ENCODE results near the gene IGFBP4.

Gene IGFBP4

GRCh38 chr17:40466298-40466971 lies 23.2 kb downstream of the IGFBP4 start:
- in situ Hi-C loops (cut with HindIII; ENCODE audit: low sequenced_read_pairs), result no loop called here
- H3K4me3 ChIP-seq (ENCODE audit: low read depth, low read length), result no peak overlapping the region
- no peak for TF ChIP-seq CTCF (IDR thresholded peaks at IDR 0.05; ENCODE audit: low read depth, low read length, missing control alignments)
- DNase-seq (ENCODE audit: low read depth), result no peak

GRCh38 chr17:40467281-40467867 lies 24.1 kb downstream of the IGFBP4 start:
- no peak for TF ChIP-seq CTCF (IDR thresholded peaks at IDR 0.05; ENCODE audit: low read depth, low read length, missing control alignments)
- no peak overlapping the region for H3K4me3 ChIP-seq (ENCODE audit: low read depth, low read length)
- no peak for DNase-seq (ENCODE audit: low read depth)
- in situ Hi-C loops (cut with HindIII; ENCODE audit: low sequenced_read_pairs), result no loop called here

DNA sequence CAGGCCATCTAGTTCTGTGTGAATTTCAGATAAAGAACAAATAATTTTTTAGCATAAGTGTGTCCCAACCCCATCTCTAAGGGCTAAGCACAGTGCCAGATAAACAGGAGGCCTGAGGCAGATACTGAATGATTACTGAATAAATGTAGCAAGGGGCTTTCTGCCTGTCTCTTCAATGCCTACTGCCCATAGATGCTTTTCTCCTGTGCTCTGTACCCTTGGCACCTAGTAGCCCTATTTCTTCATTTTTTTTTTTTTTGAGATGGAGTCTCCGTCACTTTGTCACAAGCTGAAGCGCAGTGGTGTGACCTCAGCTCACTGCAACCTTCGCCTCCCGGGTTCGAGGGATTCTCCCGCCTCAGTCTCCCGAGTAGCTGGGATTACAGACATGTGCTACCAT lies 25.3 kb downstream of the IGFBP4 start:
- no peak overlapping the region for H3K4me3 ChIP-seq (ENCODE audit: low read depth, low read length)
- no peak for TF ChIP-seq CTCF (IDR thresholded peaks at IDR 0.05; ENCODE audit: low read depth, low read length, missing control alignments)
- DNase-seq (ENCODE audit: low read depth), result no peak
- in situ Hi-C loops (cut with HindIII; ENCODE audit: low sequenced_read_pairs), result no loop called here

GRCh38 chr17:40469805-40470675 lies 26.8 kb downstream of the IGFBP4 start:
- no peak for DNase-seq (ENCODE audit: low read depth)
- in situ Hi-C loops (cut with HindIII; ENCODE audit: low sequenced_read_pairs), result no loop called here
- no peak overlapping the region for H3K4me3 ChIP-seq (ENCODE audit: low read depth, low read length)
- TF ChIP-seq CTCF (IDR thresholded peaks at IDR 0.05; ENCODE audit: low read depth, low read length, missing control alignments), result no peak

- H3K4me3 ChIP-seq (ENCODE audit: low read depth, low read length), result no peak overlapping the region
- TF ChIP-seq CTCF (IDR thresholded peaks at IDR 0.05; ENCODE audit: low read depth, low read length, missing control alignments), result no peak
- DNase-seq (ENCODE audit: low read depth), result peak; percentile 55
- in situ Hi-C loops (cut with HindIII; ENCODE audit: low sequenced_read_pairs), result no loop called here
These were observed 27.9 kb downstream of the IGFBP4 start for GRCh38 chr17:40470932-40471828.
